GM21390 (cell line): ENCODE results near the gene C10orf67.
A peak's percentile ranks its signal among the peaks of the same experiment; 100 is the strongest.
"Not testable (repeated sequence)": the region's sequence is repeated elsewhere in the genome, so short reads cannot be mapped to it uniquely, and the experiment has no call there.

ENCODE experiments used
- ATAC-seq: cut with Tn5 transposase; IDR thresholded peaks from one replicate; pipeline ENCODE4 v1.9.1; 2021; ENCODE audit not compliant: unreplicated experiment

Gene C10orf67

DNA sequence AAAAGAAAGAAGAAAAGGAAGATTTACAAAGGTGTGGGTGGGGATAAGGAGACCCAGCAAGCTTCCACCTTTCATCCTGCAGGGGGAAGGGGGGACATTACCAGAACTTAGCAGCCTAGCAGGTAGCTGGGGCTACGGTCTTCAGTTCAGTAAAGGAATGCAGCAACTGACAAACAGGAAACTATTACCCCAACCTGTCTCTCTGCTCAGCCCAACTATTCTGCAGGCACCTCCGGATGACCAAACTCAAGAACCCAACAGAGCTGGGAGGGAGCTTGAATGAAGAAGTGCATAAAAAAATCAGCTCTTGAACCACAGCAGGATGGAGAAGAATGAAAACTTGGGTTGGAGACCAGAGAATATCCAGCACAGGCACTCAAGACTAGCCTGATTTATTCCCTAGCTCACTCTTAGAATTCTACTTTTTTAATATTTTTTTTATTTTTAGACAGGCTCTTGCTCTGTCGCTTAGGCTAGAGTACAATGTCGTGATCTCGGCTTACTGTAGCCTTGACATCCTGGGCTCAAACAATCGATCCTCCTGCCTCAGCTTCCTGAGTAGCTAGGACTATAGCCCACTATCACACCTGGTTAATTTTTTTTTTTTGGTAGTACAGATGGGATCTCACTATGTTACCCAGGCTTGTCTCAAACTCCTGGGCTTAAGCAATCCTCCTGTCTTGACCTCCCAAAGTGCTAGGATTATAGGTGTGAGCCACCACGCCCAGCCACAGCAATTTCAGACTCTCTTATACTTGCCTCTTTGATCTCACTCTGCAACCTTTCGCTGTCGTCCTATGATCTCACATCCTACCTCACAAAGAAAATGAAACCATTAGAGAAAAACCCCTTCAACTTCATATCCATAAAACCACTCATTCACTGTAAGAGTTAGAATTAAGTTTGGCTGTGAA lies 18.5 kb upstream of the C10orf67 start:
- ATAC-seq: peak; percentile 38

DNA sequence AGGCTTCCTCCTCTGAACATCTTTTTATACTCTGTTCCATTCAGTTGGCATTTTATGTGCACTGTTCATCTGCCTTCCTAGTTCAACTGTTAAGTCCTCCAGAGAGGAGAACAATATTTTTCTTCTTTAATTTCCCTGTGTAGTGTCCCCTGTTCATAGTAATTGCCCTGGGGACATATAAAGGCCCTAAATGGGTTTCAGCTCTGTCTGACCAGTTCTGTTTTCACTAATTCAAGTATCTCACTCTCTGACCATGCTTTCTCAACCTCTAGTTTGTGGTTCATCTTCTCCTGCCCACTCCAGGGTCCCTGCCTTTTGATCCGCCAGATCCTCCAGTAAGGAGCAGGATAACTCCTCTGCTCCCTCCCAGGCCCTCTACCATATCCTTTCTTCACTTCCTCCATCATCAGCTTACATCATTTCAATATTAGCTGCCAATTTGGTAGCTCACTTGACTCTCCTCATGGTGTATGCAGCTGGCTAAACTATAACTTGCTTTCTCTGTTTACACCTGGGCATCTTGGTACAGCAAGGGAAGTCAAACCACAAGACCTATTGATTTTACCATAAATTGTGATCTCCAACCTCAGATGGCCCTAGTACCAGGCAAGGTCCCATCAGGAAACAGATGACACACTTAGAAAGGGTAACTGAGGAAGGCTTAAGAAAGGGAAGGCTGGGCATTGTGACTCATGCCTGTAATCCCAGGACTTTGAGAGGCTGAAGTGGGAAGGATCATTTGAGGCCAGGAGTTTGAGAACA lies 17.7 kb upstream of the C10orf67 start:
- ATAC-seq: peak; percentile 44

DNA sequence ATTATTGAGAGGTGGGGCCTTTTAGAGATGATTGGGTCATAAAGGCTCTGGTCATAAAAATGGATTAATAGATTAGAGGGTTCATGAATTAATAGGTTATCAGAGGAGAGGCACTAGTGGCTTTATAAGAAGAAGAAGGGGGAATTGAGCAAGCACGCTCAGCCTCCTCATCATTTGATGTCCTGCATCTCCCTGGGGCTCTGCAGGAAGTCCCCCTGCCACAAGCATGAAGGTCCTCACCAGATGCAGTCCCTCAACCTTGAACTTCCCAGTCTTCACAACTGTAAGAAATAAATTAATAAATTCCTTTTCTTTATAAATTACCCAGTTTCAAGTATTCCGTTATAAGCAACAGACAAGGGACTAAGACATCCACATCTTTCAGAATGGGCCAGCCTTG lies 17.1 kb upstream of the C10orf67 start:
- no peak for ATAC-seq

DNA sequence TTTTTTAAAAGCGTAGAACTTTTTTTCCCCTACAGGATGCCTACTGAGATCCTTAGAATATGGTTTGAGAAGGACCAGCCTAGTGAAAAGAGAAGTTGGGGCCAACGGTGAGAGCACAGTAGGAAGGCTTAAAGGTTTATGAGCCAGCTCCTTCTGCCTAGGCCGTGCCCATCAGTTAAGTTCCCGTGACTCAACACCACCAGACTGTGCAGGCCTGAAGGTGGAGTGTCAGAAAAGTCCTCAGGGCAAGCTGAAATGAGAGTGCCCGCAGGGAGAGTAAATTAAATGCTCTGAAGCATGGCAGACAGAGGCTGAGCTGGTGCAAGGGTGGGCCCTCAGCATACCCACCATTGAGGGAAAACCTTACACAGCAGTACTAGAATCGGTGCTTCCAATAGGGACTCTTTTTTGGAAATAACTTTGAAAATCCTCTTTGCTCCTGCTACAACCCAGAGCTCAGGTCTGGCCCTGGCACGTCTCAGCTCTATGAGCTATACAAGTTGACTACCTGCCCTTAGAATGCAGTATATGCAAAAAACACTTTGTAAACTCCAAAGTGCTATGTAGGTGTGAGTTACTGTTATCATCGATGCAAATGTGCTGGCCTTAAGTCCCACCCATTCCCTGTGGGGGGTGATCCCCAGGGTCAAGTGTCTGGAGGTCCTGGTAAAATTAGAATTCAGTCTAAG lies 15.2 kb upstream of the C10orf67 start:
- ATAC-seq: no peak

DNA sequence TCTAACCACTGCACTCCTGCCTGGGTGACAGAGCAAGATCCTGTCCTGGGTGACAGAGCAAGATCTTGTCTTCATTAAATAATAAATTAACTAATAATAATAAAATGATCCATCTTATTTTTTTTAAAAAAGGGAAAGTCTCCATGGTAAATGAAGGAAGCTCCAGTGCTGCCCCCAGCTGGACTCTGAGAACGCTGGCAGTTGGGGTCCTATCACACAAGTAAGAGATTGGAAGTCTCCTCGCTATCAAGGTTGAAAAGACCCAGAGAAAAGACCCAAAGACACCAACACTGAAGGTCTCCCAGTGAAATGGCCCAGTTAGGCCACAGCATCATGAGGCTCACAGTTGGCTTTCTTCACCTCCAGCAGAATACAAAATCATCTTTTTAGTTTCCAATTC lies 13.8 kb upstream of the C10orf67 start:
- ATAC-seq: no peak

DNA sequence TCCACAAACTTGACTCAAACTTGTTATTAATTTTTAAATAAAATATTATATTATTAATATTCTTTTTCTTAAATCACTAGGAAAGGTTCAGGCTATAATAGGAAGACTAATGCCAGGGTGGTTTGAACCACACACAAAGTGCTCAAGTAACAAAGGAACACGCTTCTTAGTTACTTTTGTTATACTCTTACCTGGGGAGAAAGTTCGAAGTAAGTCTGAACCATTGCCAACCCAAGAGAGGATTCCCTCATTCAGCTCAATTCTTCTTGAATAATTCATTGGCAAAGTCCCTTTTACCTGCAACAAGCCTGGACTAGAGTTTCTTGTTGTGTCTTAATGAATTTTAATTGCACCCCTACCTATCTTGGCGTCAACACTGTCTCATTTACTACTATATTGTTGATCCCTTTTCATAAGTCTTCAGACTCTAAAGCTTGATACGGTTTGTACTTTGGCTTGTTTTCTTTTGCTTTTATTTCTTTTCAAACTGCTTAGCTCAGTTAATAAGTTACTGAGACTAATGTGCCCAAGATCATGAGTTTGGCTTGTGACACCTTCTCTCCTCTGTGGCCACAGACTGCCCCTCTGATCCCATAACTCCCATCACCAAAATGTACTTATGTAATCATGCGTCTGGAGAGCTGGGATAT lies 10.2 kb upstream of the C10orf67 start:
- ATAC-seq: no peak

DNA sequence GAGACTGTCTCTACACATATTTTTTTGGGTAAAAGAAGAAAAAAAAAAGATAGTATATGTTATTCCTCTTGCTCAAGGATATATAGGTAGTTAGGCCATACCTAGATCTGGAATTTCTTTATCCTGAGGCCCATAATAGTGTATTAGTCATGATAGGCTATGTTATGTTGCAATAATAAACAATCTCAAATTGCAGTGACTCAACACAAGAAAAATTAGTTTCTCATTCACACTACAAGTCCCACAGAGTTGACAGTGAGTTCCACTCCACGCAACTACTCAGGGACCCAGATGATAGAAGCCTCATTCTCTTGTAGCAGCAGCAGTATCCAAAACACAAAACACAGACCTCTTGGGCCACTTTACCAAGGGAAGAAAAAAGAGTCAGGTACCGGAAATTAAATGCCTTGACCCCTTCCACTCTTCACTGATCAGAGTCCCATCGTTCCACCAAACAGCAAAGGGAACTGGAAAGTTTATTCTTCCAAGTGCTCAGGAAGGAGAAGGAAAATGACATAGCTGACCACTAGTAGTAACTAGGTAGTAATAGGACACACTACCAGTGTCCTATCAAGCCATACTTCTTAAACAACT lies 7.4 kb upstream of the C10orf67 start:
- no peak for ATAC-seq

DNA sequence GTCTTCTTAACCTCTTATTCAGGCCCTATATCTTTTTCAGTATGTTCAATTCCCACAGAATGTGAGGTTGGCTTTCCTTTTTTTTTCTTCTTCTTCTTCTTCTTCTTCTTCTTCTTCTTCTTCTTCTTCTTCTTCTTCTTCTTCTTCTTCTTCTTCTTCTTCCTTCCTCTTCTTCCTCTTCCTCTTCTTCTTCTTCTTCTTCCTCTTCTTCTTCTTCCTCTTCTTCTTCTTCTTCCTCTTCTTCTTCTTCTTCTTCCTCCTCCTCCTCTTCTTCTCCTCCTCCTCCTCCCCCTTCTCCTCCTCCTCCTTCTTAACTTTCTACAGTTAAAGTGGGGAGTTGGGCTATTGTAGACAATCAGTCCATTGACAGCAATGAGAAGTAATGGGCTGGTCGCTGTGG lies 6.1 kb upstream of the C10orf67 start:
- not testable (repeated sequence) for ATAC-seq

DNA sequence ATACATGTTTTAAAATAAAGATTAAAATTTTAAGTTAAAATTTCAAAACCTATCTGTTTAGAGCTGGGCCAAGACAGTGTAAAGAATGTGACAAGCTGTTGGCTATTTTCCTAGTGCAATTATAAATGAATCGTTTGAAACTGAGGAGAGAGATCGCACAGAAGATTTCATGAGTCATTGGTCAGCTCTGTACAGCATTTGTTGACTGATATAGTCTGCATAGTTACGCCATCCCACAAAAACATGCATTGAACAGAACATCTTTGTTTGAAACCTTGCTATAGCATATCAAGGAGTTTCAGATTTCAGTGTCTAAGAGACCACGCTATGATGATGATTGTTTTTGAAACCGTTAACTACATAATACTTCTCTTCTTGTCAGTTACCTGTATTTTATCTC lies 1.3 kb upstream of the C10orf67 start:
- ATAC-seq: no peak

DNA sequence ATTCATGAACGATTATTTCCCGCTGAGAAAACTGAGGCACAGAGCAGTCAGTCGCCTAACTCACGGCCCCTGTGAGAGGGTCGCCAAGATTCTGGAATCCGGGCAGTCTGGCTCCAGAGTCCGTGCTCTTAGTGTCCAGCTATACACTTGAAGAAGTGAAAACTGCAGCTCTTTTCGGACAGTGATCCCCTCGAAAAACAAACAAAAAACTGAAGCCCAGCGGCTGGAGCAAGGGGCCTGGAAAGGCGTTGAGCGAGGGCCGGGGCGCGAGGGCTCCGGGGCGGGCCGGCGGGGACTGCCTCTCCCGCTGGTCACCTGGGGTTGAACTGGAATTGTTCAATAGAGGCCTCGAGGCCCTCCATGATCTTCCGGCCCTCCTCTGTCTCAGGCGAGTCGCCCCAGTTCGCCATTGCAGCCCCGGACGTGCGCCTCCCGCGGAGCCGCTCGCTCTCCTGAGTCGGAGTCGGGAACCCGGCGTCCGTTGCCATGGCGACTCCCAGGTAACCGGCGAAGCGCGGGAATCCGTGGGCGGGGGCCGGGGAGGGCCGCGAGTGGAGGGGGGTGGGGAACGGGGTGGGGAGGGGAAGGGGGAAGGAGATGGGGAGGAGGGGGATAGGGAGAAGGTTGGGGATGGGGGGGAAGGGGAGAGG lies 881 bp downstream of the C10orf67 start:
- ATAC-seq: no peak

DNA sequence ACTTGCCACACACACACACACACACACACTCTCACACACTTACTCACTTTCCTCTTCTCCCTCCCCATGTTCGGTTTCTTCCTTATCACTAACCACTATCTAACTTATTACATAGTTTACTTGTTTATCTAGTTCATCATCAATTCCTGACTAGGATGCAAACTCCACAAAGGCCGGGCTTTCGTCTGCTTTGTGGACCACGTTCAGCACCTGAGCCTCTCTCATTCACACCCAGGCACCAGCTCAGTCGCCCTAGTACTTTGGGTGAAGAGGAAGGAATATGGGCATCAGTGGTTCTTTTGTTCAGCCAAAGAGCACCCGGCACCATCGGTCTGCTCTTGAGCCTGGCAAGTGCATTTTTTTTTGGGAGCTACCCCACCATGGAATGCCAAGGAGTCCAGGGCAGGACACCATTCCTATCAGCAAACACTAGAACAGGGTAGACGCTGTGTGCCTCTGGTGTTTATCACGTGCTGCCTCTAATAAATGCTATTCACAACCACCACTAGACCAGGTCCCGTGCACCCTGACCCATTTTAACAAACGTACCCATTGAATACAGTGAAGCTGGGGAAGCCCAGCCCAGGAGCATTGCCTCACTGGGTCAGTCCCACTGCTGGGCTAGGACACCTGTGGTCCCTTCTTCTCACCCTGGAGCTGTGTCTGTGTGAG lies 2.2 kb downstream of the C10orf67 start:
- no peak for ATAC-seq

DNA sequence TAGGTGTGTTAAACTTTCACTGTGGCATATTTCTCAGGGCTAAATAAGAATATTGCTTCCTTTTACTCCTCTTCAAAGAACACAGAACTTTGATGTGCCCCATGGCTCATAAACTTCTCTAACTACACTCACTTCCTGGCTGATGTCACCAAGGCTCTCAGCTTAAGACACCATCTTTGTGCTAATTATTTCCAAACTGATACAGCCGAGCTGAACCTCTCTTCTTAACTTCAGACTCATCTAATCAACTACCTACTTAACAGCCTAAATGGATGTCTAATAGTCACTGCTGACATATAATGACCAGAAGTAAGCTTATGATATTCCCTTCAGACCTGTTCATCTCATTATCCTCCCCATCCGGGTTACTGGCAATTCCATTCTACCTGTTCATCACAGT lies 3.6 kb downstream of the C10orf67 start:
- no peak for ATAC-seq

DNA sequence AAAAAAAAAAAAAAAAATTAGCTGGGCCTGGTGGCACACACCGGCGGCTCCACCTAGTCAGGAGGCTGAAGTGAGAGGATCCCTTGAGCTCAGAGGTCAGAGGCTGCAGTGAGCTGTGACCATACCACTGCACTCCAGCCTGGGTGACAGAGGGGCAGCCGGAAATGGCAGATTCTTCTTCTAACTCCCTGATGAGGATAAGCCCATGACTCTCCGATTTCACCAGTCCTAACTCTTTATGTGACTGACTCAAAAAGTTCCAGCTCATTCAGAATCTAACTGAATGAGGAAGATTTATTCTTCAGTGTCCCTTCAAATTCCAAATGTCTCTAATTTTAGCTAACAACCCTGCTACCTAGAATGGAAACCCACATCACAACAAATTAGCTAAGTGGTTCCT lies 4.2 kb downstream of the C10orf67 start:
- ATAC-seq: no peak

DNA sequence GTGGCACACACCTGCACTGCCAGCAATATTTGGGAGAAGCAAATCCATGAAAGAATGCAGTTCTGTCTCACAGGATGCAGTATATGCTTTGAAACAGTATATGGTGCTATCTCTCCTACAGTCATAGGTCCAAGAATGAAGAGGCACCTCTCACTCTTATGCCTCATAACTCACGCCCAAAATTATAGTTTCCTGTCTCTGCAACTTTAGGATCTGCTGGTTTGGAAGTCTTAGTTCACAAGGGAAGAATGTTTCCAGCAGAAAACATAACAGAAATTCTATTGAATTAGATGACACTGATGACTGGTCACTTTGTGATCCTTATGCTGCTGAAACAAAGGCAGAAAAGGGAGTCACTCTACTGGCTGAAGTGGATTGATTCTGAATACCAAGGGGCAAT lies 5.7 kb downstream of the C10orf67 start:
- ATAC-seq: no peak

DNA sequence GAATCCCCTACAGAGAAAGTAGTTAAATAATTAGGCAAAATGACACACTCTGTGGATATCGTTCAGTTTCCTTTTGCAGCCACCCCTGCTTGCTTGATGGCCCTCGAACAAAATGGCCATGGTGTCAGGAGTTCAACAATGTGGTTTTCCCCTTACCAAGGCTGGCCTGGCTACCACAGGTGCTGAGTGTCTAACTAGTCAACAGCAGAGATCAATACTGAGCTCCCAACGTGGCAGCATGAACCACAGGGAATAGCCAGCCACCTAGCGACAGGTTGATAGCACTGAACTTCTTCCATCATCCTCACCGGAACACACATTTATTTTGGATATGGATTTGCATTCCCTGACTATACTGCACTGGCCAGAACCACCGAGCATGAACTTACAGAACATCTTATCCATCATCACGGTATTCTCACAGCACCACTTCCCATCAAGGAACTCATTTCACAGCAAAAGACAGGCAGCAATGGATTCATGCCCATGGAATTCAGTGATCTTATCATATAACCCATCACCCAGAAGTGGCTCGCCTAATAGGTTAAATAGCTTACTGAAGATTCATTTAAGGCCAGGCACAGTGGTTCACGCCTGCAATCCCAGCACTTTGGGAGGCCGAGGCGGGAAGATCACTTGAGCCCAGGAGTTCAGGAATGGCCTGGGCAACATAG lies 6.3 kb downstream of the C10orf67 start:
- no peak for ATAC-seq

DNA sequence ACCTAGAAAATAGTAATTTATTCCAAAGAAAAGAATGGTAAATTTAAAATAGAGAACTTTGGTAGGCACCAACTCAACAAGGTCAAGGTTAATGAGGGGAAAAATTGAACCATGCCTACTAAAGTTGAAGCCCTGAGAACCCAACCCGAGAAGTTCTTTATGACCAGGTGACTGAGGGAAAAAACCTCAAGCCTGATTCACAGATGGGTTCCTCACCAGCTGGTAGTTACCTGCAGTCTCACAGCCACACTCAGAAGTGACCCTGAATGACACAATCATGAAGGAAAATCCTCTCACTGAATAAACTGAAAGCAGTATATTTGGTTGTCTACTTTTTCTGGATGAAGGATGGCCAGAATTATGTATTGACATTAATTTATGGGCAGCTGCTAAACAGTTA lies 7.0 kb downstream of the C10orf67 start:
- no peak for ATAC-seq

DNA sequence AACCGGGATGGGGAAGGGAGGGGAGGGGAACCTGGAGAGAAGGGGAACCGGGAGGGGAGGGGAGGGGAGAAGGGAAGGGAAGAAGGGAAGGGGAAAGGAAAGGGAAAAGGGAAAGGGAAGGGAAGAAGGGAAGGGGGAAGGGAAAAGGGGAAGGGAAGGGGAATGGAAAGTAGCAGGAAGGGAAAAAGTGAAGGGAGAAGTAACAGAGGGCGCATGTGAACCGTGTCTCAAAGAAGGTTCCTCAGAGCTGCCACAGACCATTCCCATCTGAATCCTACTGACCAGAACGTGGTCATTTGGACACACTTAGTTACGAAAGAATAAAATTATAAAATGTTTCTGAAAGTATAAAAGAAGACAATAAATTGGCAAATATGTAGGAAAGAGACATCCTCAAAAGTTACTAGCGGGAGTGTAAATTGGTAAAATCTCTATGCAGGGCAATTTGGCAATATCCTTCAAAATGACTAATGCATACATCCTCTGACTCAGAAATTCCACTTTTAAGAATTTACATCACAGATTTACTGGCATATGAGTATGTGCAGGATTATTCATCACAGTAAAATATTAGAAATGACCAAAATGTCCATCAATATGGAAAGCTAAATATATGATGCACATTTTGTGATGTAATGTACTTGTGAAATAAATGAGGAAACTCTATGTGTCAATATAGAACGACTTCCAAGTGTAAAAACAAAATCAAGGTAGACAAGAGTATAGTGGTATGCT lies 12.9 kb downstream of the C10orf67 start:
- no peak for ATAC-seq

DNA sequence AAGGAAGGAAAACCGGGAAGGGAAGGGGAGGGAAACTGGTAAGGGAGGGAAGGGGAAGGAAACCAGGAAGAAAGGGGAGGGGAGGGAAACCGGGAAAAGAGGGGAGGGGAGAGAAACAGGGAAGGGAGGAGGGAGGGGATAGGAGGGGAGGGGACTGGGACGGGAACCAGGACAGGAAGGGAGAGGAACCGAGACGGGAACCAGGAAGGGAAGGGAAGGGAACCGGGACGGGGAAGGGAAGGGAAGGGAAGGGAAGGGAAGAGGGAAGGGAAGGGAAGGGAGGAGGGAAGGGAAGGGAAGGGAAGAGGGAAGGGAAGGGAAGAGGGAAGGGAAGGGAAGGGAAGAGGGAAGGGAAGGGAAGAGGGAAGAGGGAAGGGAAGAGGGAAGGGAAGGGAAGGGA lies 13.6 kb downstream of the C10orf67 start:
- ATAC-seq: no peak
